ENCODE results near the gene ZNF740.

Gene ZNF740

GRCh38 chr12:53180220-53180930 lies at the start of gene ZNF740, which contains the start of gene CSAD:
Gene ZNF740, plus strand, starts transcription at chr12:53180722. Its CDS starts 1,262 bp downstream, at chr12:53181984.
Gene CSAD, minus strand, starts transcription at chr12:53180925. Its CDS starts 7,455 bp downstream, at chr12:53173470.
- TF ChIP-seq EP300 (IDR thresholded peaks at IDR 0.05; ENCODE audit: borderline replicate concordance) (peak; percentile 63), CEBPB (IDR thresholded peaks at IDR 0.05) (peak; percentile 45; the same call in 1 of the 2 replicates), REST (IDR thresholded peaks at IDR 0.05; ENCODE audit: low read depth) (no peak), YY1 (IDR thresholded peaks at IDR 0.05; ENCODE audit: low read depth) (peak; percentile 97), CREB1 (IDR thresholded peaks at IDR 0.05; ENCODE audit: low read depth) (peak; percentile 53; the same call in 1 of the 2 replicates), TEAD4 (IDR thresholded peaks at IDR 0.05) (peak; percentile 43), RAD21 (IDR thresholded peaks at IDR 0.05; ENCODE audit: low read depth) (peak; percentile 11; the same call in 1 of the 2 replicates), USF1 (IDR thresholded peaks at IDR 0.05) (peak; percentile 49; the same call in 1 of the 2 replicates), MAX (IDR thresholded peaks at IDR 0.05) (peak; percentile 87), FOXM1 (IDR thresholded peaks at IDR 0.05; ENCODE audit: borderline replicate concordance, low read depth) (peak; percentile 57; the same call in 1 of the 2 replicates), TCF12 (IDR thresholded peaks at IDR 0.05; ENCODE audit: low read depth) (peak; percentile 90), ZBTB7A (IDR thresholded peaks at IDR 0.05; ENCODE audit: low read depth) (peak; percentile 68; the same call in 1 of the 2 replicates), TAF1 (IDR thresholded peaks at IDR 0.05; ENCODE audit: low read depth) (peak; percentile 68), EGR1 (IDR thresholded peaks at IDR 0.05) (peak; percentile 97), NFIC (IDR thresholded peaks at IDR 0.05) (peak; percentile 58)

- TF ChIP-seq USF1 (IDR thresholded peaks at IDR 0.05) (no peak), TEAD4 (IDR thresholded peaks at IDR 0.05) (no peak), ZBTB7A (IDR thresholded peaks at IDR 0.05; ENCODE audit: low read depth) (no peak), RAD21 (IDR thresholded peaks at IDR 0.05; ENCODE audit: low read depth) (no peak), CEBPB (IDR thresholded peaks at IDR 0.05) (no peak), NFIC (IDR thresholded peaks at IDR 0.05) (no peak), CREB1 (IDR thresholded peaks at IDR 0.05; ENCODE audit: low read depth) (no peak)
Observed at GRCh38 chr12:53131844-53132243, 48.7 kb upstream of the ZNF740 start.

GRCh38 chr12:53133722-53134121 lies 46.8 kb upstream of the ZNF740 start:
- no peak for TF ChIP-seq REST (IDR thresholded peaks at IDR 0.05; ENCODE audit: low read depth)
- no peak for TF ChIP-seq EP300 (IDR thresholded peaks at IDR 0.05; ENCODE audit: borderline replicate concordance)
- no peak for TF ChIP-seq TCF12 (IDR thresholded peaks at IDR 0.05; ENCODE audit: low read depth)
- TF ChIP-seq RAD21 (IDR thresholded peaks at IDR 0.05; ENCODE audit: low read depth), result no peak
- no peak for TF ChIP-seq MAX (IDR thresholded peaks at IDR 0.05)
- no peak for TF ChIP-seq YY1 (IDR thresholded peaks at IDR 0.05; ENCODE audit: low read depth)

GRCh38 chr12:53143355-53143754 lies 37.2 kb upstream of the ZNF740 start:
- no peak for TF ChIP-seq CEBPB (IDR thresholded peaks at IDR 0.05)
- TF ChIP-seq NFIC (IDR thresholded peaks at IDR 0.05), result no peak
- TF ChIP-seq CREB1 (IDR thresholded peaks at IDR 0.05; ENCODE audit: low read depth), result no peak
- no peak for TF ChIP-seq TCF12 (IDR thresholded peaks at IDR 0.05; ENCODE audit: low read depth)
- no peak for TF ChIP-seq FOXM1 (IDR thresholded peaks at IDR 0.05; ENCODE audit: borderline replicate concordance, low read depth)
- TF ChIP-seq YY1 (IDR thresholded peaks at IDR 0.05; ENCODE audit: low read depth), result no peak
- TF ChIP-seq USF1 (IDR thresholded peaks at IDR 0.05), result no peak
- TF ChIP-seq REST (IDR thresholded peaks at IDR 0.05; ENCODE audit: low read depth), result no peak
- no peak for TF ChIP-seq ZBTB7A (IDR thresholded peaks at IDR 0.05; ENCODE audit: low read depth)
- TF ChIP-seq TEAD4 (IDR thresholded peaks at IDR 0.05), result no peak
- TF ChIP-seq EGR1 (IDR thresholded peaks at IDR 0.05), result no peak

Data from Ishikawa (cell line).